Fibroblast of villous mesenchyme (primary cell): Measurements from ENCODE around the gene DPY19L3. TPM values are rescaled to one million over a fixed set of nuclear protein-coding genes. Genes with fewer than 3 reads are reported as not detected.

Experiments used
- DNase-seq: peaks from one replicate; pipeline ENCODE4 v3.0.0-alpha.2; 2010; ENCODE audit warnings: low read depth
- H3K4me3 ChIP-seq: 2 replicates; pipeline ENCODE4 v1.5.1; 2011; ENCODE audit warnings: low read depth, mild to moderate bottlenecking, low read length
- CTCF ChIP-seq: IDR thresholded peaks from 2 replicates; pipeline ENCODE4 v1.5.1; 2012; ENCODE audit warnings: low read depth, mild to moderate bottlenecking, low read length; ENCODE audit not compliant: insufficient read depth
- total RNA-seq: library from RNA; depleted of rRNA; stranded (reverse); fragments of >200 nt; gene quantifications from 2 replicates; pipeline ENCODE4 v1.2.3, GENCODE V29; 2012

DPY19L3 gene
- total RNA-seq, 1 donor = 22.5 TPM

DNA sequence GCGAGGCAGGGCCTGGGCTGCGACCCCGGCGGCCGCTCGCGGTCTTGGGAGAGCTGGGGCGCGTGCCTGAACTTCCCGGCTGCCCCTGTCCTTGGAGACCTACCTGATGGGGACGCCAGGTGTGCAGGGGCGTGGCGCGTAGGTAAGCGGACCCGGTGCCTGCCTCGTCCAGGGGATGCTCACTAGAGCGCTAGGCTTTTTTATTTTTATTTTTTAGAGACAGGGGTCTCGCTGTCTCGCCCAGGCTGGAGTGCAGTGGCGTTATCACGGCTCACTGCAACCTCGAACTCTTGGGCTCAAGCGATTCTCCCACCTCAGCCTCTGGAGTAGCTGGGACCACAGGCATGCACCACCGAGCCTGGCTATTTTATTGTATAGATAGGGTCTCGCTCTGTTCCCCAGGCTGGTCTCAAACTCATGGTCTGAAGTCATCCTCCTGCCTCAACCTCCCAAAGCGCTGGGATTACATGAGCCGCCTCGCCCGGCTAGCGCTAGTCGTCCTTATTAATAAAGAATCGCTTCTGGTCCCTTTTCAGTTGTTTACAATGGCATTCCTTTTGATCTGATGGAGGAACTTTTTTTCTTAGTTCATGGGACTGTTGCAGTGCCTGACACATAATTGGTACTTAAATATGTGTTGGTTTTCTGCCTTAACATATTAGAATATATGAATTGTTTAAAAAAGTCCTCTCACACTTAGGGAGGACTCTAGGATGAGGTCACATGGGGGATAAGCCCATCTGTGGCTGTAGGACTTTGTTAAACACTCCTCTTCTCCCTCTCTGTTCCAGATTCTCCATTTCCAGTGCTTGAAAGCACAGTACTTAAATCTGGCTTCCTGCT is 812 bp downstream of the DPY19L3 start:
- TF ChIP-seq CTCF = no peak
- DNase-seq = no peak
- H3K4me3 ChIP-seq = peak overlapping the region; percentile 85

DNA sequence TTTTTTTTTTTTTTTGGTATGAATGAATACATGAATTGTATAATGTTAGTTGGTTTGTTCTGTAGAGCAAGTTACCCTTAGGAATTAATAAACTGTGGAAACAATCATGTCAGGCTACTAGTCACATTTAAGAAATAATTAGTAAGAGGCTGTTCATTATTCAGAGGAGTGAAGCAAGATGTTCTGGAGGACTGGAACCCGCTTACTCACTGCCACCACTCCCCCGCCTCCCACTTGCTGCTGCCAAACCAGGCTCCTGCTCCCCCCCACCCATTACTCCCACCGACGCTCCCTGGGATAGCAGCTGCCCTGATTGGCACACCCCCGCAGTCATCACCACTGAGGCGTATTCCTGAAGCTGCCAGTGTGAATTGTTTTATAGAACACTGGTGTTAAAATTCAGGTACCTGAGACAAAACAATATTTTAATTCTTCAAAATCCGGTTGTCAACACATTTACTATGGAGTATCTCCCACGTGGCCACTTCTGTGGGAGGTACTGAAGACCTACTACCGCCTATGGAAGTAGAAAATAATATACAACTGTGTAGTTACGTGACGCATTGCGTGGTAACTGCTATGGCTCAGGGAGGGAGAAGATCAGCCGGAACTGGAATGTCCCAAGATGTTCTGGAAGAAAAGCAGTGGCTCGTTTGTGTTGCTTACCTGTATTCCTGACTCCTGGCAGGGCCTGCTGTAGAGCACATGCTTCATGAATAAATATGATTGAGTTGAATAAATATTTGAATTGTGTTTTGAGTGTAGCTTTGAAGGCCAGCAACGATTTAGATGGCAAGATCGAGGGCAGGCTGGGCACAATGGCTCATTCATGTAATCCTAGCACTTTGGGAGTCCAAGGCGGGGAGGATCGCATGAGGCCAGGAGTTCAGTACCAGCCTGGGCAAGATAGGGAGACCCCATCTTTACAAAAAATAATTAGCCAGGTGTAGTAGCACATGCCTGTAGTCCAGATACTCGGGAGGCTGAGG is 1.7 kb downstream of the DPY19L3 start:
- H3K4me3 ChIP-seq = peak overlapping the region; percentile 85

GRCh38 chr19:32415246-32415645 is 9.7 kb downstream of the DPY19L3 start:
- TF ChIP-seq CTCF = no peak
- no peak for DNase-seq
- H3K4me3 ChIP-seq = no peak overlapping the region

More for the DNA sequence above, 1.7 kb downstream of the DPY19L3 start:
- TF ChIP-seq CTCF = no peak
- DNase-seq = peak; percentile 67

DNA sequence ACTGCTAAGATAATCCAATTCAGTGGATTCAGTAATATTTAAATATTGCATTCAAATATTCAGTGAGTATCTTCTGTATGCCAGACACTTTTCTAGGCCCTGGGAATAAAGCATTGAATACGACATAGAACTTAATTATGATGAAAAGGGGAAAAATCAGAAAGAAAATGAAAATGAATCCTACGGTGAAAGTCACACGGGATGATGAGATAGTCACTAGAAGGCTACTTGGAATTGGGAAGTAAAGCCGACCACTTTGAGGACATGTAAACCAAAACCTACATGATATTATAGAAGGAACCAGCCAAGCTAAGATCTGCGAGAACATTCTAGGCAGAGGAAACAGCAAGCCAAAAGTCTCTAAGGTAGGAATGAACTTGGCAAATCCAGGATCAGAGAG is 10.1 kb downstream of the DPY19L3 start:
- no peak overlapping the region for H3K4me3 ChIP-seq
- no peak for DNase-seq
- no peak for TF ChIP-seq CTCF

DNA sequence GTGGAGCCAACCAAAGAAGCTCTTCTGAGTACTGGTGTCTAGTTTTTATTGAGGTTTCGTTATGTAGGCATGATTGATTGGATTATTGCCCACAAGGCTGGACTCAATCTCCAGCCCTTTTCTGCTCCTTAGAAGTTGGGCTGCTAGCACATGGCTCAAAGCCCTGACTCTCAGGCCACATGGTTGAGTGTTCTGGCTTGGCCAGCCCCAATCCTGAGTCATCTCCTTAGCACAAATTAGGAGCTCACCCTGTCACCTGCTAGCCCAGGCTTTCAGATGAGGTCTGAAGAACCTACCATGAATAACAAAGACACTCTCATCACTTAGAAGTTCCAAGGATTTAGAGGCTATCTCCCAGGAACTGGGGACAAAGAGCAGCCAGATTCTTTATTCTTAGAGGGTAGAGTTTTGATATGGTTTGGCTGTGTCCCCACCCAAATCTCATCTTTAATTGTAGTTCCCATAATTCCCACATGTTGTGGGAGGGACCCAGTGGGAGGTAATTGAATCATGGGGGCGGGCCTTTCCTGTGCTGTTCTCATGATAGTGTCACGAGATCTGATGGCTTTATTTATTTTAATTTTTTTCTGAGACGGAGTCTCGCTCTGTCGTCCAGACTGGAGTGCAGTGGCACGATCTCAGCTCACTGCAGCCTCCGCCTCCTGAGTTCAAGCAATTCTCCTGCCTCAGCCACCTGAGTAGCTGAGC is 11.3 kb downstream of the DPY19L3 start:
- DNase-seq = no peak
- TF ChIP-seq CTCF = no peak
- no peak overlapping the region for H3K4me3 ChIP-seq

DNA sequence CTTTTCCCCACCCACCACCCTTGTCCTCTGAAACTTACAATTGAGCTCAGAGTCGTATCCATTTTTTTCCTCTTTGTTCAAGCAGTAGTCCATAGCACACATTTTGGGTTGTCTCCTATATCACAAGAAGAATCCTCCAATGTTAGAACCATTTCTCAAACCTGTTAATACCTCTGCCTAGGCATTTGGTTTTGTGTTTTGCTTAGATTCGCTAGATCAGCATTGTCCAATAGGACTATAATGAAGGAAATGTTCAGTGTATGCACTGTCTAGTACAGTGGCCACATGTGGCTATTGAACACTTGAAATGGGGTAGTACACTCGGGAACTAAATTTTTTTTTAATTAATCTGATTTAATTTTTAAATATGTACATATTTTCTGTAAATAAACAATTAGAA is 12.6 kb downstream of the DPY19L3 start:
- no peak for TF ChIP-seq CTCF
- H3K4me3 ChIP-seq = no peak overlapping the region
- no peak for DNase-seq
